ENCODE results near the gene RARRES1. TPM values are rescaled to one million over a fixed set of nuclear protein-coding genes. Genes with fewer than 3 reads are reported as not detected.
A peak's percentile ranks its signal among the peaks of the same experiment; 100 is the strongest.

RARRES1 gene
- total and polyA plus RNA-seq, 3 experiments from 2014 or later: not detected

- no peaks in the 10 kb centered on the region for H3K4me1 ChIP-seq (ENCODE audit: insufficient read depth, low read length)
- Mint-ChIP-seq H3K27me3 (no peaks in the 10 kb centered on the region), H3K4me3 (no peak overlapping the region), H3K36me3 (peaks cover 5 to 61% (median 23%) of the 10 kb centered on the region in 3 donors), H3K4me1 (peaks cover 0 to 12% (median 2%) of the 10 kb centered on the region in 3 donors), H3K9me3 (no peaks in the 10 kb centered on the region), H3K27ac (peak overlapping the region in 1 of 8 donors; percentile 17)
- H3K27ac ChIP-seq (ENCODE audit: low read depth, low read length): no peak overlapping the region
- ChIA-PET CTCF (interaction anchor here (1.2 kb wide), 1 partner anchor 16 kb away, joined by 5 read pairs; no protein-coding TSS in a partner anchor), POLR2A (no interaction called here)
- H3K9me3 ChIP-seq (ENCODE audit: low read length): no peaks in the 10 kb centered on the region
- H3K27me3 ChIP-seq (ENCODE audit: insufficient read depth, low read length, poor library complexity, severe bottlenecking): no peaks in the 10 kb centered on the region
- H3K36me3 ChIP-seq (ENCODE audit: insufficient read depth, low read length): peaks cover 9% of the 10 kb centered on the region
- no peak overlapping the region for H3K4me3 ChIP-seq (ENCODE audit: low read length)
- no peak for DNase-seq
Measured at GRCh38 chr3:158712443-158712842, 19.8 kb downstream of the RARRES1 start.

- POLR2A ChIA-PET: no interaction called here
- CTCF ChIA-PET: no interaction called here
Measured at GRCh38 chr3:158711886-158712285, 20.4 kb downstream of the RARRES1 start.

GRCh38 chr3:158710601-158711000 is 21.7 kb downstream of the RARRES1 start:
- DNase-seq: no peak

More at GRCh38 chr3:158711886-158712285, 20.4 kb downstream of the RARRES1 start:
- Histone ChIP-seq H3K27ac (ENCODE audit: low read depth, low read length) (no peak overlapping the region), H3K4me1 (ENCODE audit: insufficient read depth, low read length) (no peaks in the 10 kb centered on the region), H3K27me3 (ENCODE audit: insufficient read depth, low read length, poor library complexity, severe bottlenecking) (no peaks in the 10 kb centered on the region), H3K4me3 (ENCODE audit: low read length) (no peak overlapping the region), H3K36me3 (ENCODE audit: insufficient read depth, low read length) (peaks cover 14% of the 10 kb centered on the region), H3K9me3 (ENCODE audit: low read length) (no peaks in the 10 kb centered on the region)
- Mint-ChIP-seq H3K27me3 (no peaks in the 10 kb centered on the region), H3K9me3 (no peaks in the 10 kb centered on the region), H3K36me3 (peaks cover 9 to 65% (median 27%) of the 10 kb centered on the region in 3 donors), H3K4me3 (no peak overlapping the region), H3K27ac (peak overlapping the region in 2 of 8 donors; percentile 44 to 52), H3K4me1 (peaks cover 0 to 10% (median 2%) of the 10 kb centered on the region in 3 donors)
- DNase-seq: no peak

GRCh38 chr3:158709666-158710083 is 22.6 kb downstream of the RARRES1 start:
- Histone ChIP-seq H3K4me1 (ENCODE audit: insufficient read depth, low read length) (no peaks in the 10 kb centered on the region), H3K36me3 (ENCODE audit: insufficient read depth, low read length) (peaks cover 14% of the 10 kb centered on the region), H3K9me3 (ENCODE audit: low read length) (no peaks in the 10 kb centered on the region), H3K27ac (ENCODE audit: low read depth, low read length) (no peak overlapping the region), H3K4me3 (ENCODE audit: low read length) (no peak overlapping the region), H3K27me3 (ENCODE audit: insufficient read depth, low read length, poor library complexity, severe bottlenecking) (no peaks in the 10 kb centered on the region)
- Mint-ChIP-seq H3K4me3 (no peak overlapping the region), H3K4me1 (peaks cover 0 to 6% (median 0%) of the 10 kb centered on the region in 3 donors), H3K9me3 (no peaks in the 10 kb centered on the region), H3K27me3 (no peaks in the 10 kb centered on the region), H3K27ac (peak overlapping the region in 3 of 8 donors; percentile 13 to 17 (median 15)), H3K36me3 (peaks cover 9 to 73% (median 32%) of the 10 kb centered on the region in 3 donors)
- DNase-seq: no peak
- CTCF ChIA-PET: no interaction called here
- POLR2A ChIA-PET: no interaction called here

More at GRCh38 chr3:158710601-158711000, 21.7 kb downstream of the RARRES1 start:
- Mint-ChIP-seq H3K9me3 (no peaks in the 10 kb centered on the region), H3K27ac (peak overlapping the region in 1 of 8 donors; percentile 42), H3K4me1 (peaks cover 0 to 10% (median 0%) of the 10 kb centered on the region in 3 donors), H3K36me3 (peaks cover 9 to 70% (median 30%) of the 10 kb centered on the region in 3 donors), H3K27me3 (no peaks in the 10 kb centered on the region), H3K4me3 (no peak overlapping the region)
- no peaks in the 10 kb centered on the region for H3K27me3 ChIP-seq (ENCODE audit: insufficient read depth, low read length, poor library complexity, severe bottlenecking)
- ChIA-PET POLR2A (no interaction called here), CTCF (no interaction called here)
- H3K27ac ChIP-seq (ENCODE audit: low read depth, low read length): no peak overlapping the region
- no peaks in the 10 kb centered on the region for H3K9me3 ChIP-seq (ENCODE audit: low read length)
- peaks cover 14% of the 10 kb centered on the region for H3K36me3 ChIP-seq (ENCODE audit: insufficient read depth, low read length)
- no peak overlapping the region for H3K4me3 ChIP-seq (ENCODE audit: low read length)
- H3K4me1 ChIP-seq (ENCODE audit: insufficient read depth, low read length): no peaks in the 10 kb centered on the region

- no peak for DNase-seq
- POLR2A ChIA-PET: no interaction called here
- Histone ChIP-seq H3K27ac (ENCODE audit: low read depth, low read length) (no peak overlapping the region), H3K36me3 (ENCODE audit: insufficient read depth, low read length) (peaks cover 5% of the 10 kb centered on the region), H3K9me3 (ENCODE audit: low read length) (no peaks in the 10 kb centered on the region), H3K4me3 (ENCODE audit: low read length) (no peak overlapping the region), H3K27me3 (ENCODE audit: insufficient read depth, low read length, poor library complexity, severe bottlenecking) (no peaks in the 10 kb centered on the region), H3K4me1 (ENCODE audit: insufficient read depth, low read length) (no peaks in the 10 kb centered on the region)
- Mint-ChIP-seq H3K9me3 (no peaks in the 10 kb centered on the region), H3K27me3 (no peaks in the 10 kb centered on the region), H3K36me3 (peaks cover 12 to 68% (median 30%) of the 10 kb centered on the region in 3 donors), H3K27ac (peak overlapping the region in 2 of 8 donors; percentile 3 to 8), H3K4me1 (peaks cover 16 to 28% (median 25%) of the 10 kb centered on the region in 3 donors), H3K4me3 (no peak overlapping the region)
- CTCF ChIA-PET: interaction anchor here (1.0 kb wide), 1 partner anchor 23 kb away, joined by 3 read pairs; no protein-coding TSS in a partner anchor
Measured at GRCh38 chr3:158703566-158703965, 28.7 kb downstream of the RARRES1 start.

GRCh38 chr3:158702815-158703481 is 29.3 kb downstream of the RARRES1 start:
- Histone ChIP-seq H3K9me3 (ENCODE audit: low read length) (no peaks in the 10 kb centered on the region), H3K4me1 (ENCODE audit: insufficient read depth, low read length) (no peaks in the 10 kb centered on the region), H3K27me3 (ENCODE audit: insufficient read depth, low read length, poor library complexity, severe bottlenecking) (no peaks in the 10 kb centered on the region), H3K27ac (ENCODE audit: low read depth, low read length) (no peak overlapping the region), H3K36me3 (ENCODE audit: insufficient read depth, low read length) (peaks cover 8% of the 10 kb centered on the region), H3K4me3 (ENCODE audit: low read length) (no peak overlapping the region)
- Mint-ChIP-seq H3K4me1 (peaks cover 16 to 28% (median 25%) of the 10 kb centered on the region in 3 donors), H3K9me3 (no peaks in the 10 kb centered on the region), H3K27ac (peak overlapping the region in 1 of 8 donors; percentile 3), H3K27me3 (no peaks in the 10 kb centered on the region), H3K4me3 (no peak overlapping the region), H3K36me3 (peaks cover 7 to 67% (median 28%) of the 10 kb centered on the region in 3 donors)
- POLR2A ChIA-PET: interaction anchor here (0.6 kb wide), 1 partner anchor 1817 kb away, joined by 4 read pairs; no protein-coding TSS in a partner anchor
- CTCF ChIA-PET: interaction anchor here (1.0 kb wide), 1 partner anchor 24 kb away, joined by 3 read pairs; no protein-coding TSS in a partner anchor
- DNase-seq: no peak

- Mint-ChIP-seq H3K4me3 (no peak overlapping the region), H3K36me3 (peaks cover 3 to 60% (median 25%) of the 10 kb centered on the region in 3 donors), H3K4me1 (peaks cover 16 to 28% (median 25%) of the 10 kb centered on the region in 3 donors), H3K27me3 (no peaks in the 10 kb centered on the region), H3K27ac (peak overlapping the region in 1 of 8 donors; percentile 71), H3K9me3 (no peaks in the 10 kb centered on the region)
- Histone ChIP-seq H3K4me3 (ENCODE audit: low read length) (no peak overlapping the region), H3K36me3 (ENCODE audit: insufficient read depth, low read length) (peaks cover 3% of the 10 kb centered on the region), H3K27ac (ENCODE audit: low read depth, low read length) (no peak overlapping the region), H3K27me3 (ENCODE audit: insufficient read depth, low read length, poor library complexity, severe bottlenecking) (no peaks in the 10 kb centered on the region), H3K9me3 (ENCODE audit: low read length) (no peaks in the 10 kb centered on the region), H3K4me1 (ENCODE audit: insufficient read depth, low read length) (no peaks in the 10 kb centered on the region)
- CTCF ChIA-PET: interaction anchor here (1.4 to 1.8 kb wide), 2 partner anchors 14 to 27 kb away, joined by 3 to 7 read pairs; no protein-coding TSS in a partner anchor
- DNase-seq: no peak
- POLR2A ChIA-PET: no interaction called here
Measured at GRCh38 chr3:158701420-158702065, 30.7 kb downstream of the RARRES1 start.

GRCh38 chr3:158700559-158700958 is 31.7 kb downstream of the RARRES1 start:
- no peaks in the 10 kb centered on the region for H3K9me3 Mint-ChIP-seq
- DNase-seq: no peak
- peaks cover 5 to 57% (median 25%) of the 10 kb centered on the region in 3 donors for H3K36me3 Mint-ChIP-seq
- no peak overlapping the region for H3K4me3 ChIP-seq (ENCODE audit: low read length)
- POLR2A ChIA-PET: no interaction called here
- CTCF ChIA-PET: interaction anchor here (1.8 kb wide), 1 partner anchor 27 kb away, joined by 7 read pairs; no protein-coding TSS in a partner anchor
- H3K27me3 ChIP-seq (ENCODE audit: insufficient read depth, low read length, poor library complexity, severe bottlenecking): no peaks in the 10 kb centered on the region
- peaks cover 3% of the 10 kb centered on the region for H3K36me3 ChIP-seq (ENCODE audit: insufficient read depth, low read length)
- no peaks in the 10 kb centered on the region for H3K4me1 ChIP-seq (ENCODE audit: insufficient read depth, low read length)
- peaks cover 16 to 28% (median 25%) of the 10 kb centered on the region in 3 donors for H3K4me1 Mint-ChIP-seq
- H3K27ac Mint-ChIP-seq: peak overlapping the region in 2 of 8 donors; percentile 15 to 47
- no peaks in the 10 kb centered on the region for H3K27me3 Mint-ChIP-seq
- H3K27ac ChIP-seq (ENCODE audit: low read depth, low read length): no peak overlapping the region
- H3K4me3 Mint-ChIP-seq: no peak overlapping the region
- H3K9me3 ChIP-seq (ENCODE audit: low read length): no peaks in the 10 kb centered on the region

Data from CD8-positive, alpha-beta memory T cell (primary cell).